Adipocyte (in vitro differentiated cells): ENCODE results near the gene CATSPERD.
"Not testable (repeated sequence)": the region's sequence is repeated elsewhere in the genome, so short reads cannot be mapped to it uniquely, and the experiment has no call there.

ENCODE experiments used
- DNase-seq: peaks from one replicate; pipeline ENCODE4 v3.0.0-alpha.2; 2015; ENCODE audit warnings: low read depth
- H3K27me3 ChIP-seq: replicated peaks from 2 replicates; pipeline ENCODE4 v1.7.0; 2013; ENCODE audit warnings: mild to moderate bottlenecking, low read length, moderate library complexity; ENCODE audit not compliant: control insufficient read depth, insufficient read depth
- H3K36me3 ChIP-seq: 2 replicates; pipeline ENCODE4 v1.7.0; 2013; ENCODE audit warnings: low read length, mild to moderate bottlenecking, moderate library complexity; ENCODE audit not compliant: control insufficient read depth, insufficient read depth, severe bottlenecking
- H3K4me1 ChIP-seq: 2 replicates; pipeline ENCODE4 v1.7.0; 2013; ENCODE audit warnings: mild to moderate bottlenecking, low read length, moderate library complexity; ENCODE audit not compliant: control insufficient read depth, insufficient read depth
- H3K4me3 ChIP-seq: 2 replicates; pipeline ENCODE4 v1.7.0; 2013; ENCODE audit warnings: mild to moderate bottlenecking, low read length, moderate library complexity
- H3K9ac ChIP-seq: 2 replicates; pipeline ENCODE4 v1.7.0; 2013; ENCODE audit warnings: mild to moderate bottlenecking, low read length, moderate library complexity
- H3K9me3 ChIP-seq: 2 replicates; pipeline ENCODE4 v1.7.0; 2013; ENCODE audit warnings: mild to moderate bottlenecking, low read length, moderate library complexity; ENCODE audit not compliant: control insufficient read depth

CATSPERD gene

DNA sequence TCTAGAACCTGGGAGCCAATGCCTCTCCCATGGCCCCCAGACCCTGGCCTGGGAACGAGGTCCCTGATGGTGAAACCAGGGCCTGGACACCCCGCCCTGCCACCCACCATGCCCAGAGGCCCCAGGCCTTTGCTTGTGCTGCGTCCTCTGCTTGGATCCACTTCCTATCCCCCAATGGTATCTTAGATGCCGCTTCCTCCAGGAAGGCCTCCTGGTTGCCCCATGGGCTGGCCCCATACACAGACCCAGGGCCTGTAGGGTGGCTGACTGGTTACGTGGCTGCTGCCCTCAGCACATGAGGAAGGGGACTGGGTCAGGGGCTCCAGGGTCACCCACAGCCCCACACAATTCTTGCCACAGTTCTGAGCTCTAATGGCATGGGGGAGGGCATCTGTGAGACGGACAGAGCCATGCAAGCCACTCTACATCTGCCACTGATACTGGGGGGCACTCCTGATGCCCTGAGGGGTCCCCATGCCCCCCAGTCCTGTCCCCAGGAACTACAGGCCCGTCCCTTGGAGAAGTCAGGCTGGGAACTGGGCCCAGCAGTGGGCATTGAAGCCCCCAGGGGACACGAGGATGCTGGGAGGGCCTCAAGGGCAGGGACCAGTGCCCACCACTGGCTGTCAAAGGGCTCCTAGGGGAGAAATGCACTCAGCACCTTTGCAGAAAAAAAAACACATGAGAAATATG lies 25.3 kb upstream of the CATSPERD start:
- DNase-seq: no peak
- H3K36me3 ChIP-seq: peaks cover 69% of the 10 kb centered on the region
- H3K9me3 ChIP-seq: no peaks in the 10 kb centered on the region
- H3K4me3 ChIP-seq: no peak overlapping the region
- H3K27me3 ChIP-seq: no peaks in the 10 kb centered on the region
- no peak overlapping the region for H3K9ac ChIP-seq
- peaks cover 9% of the 10 kb centered on the region for H3K4me1 ChIP-seq

GRCh38 chr19:5695649-5696195 lies 24.7 kb upstream of the CATSPERD start:
- peaks cover 75% of the 10 kb centered on the region for H3K36me3 ChIP-seq

DNA sequence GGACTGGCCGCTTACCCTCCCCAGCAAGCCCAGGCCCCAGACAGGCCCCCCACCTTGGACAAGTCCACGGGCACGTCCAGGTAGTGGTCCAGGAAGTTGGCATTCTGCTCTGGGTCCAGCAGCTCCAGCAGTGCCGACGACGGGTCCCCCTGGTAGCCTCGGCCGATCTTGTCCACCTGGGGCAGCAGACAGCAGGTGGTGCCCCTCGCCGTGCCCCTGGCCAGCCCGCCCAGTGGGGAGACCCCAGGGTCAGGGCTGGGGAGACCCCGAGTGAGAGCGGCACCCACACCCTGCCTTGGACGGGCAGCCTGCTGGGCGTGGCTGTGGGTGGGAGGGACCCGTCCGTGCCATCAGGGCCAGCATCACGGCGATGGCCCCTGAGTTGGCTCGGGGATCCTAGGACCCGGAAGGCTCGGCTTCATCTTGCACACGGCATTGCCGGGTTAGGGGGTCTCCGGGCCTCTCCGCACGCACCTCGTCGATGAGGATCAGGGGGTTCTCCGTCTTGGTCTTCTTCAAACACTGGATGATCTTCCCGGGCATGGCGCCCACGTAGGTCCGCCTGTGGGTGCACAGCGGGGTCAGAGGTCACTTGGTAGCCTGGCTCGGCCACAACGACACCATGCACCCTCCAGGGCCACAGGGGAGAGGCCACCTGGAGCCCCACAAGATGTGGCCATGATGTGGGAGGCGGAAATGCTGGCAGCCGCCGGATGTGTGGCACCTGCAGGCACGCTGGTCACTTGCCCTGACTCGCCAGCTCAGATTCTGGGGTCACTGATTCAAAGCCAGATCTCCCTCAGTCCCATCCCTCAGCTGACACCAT lies 24.0 kb upstream of the CATSPERD start:
- Histone ChIP-seq H3K27me3 (no peaks in the 10 kb centered on the region), H3K36me3 (peaks cover 77% of the 10 kb centered on the region)

More at GRCh38 chr19:5695649-5696195, 24.7 kb upstream of the CATSPERD start:
- Histone ChIP-seq H3K27me3 (no peaks in the 10 kb centered on the region), H3K4me3 (no peak overlapping the region), H3K9me3 (no peaks in the 10 kb centered on the region), H3K4me1 (peaks cover 9% of the 10 kb centered on the region), H3K9ac (no peak overlapping the region)
- DNase-seq: no peak

GRCh38 chr19:5697022-5697889 lies 23.2 kb upstream of the CATSPERD start:
- DNase-seq: no peak
- no peak overlapping the region for H3K4me3 ChIP-seq
- no peaks in the 10 kb centered on the region for H3K27me3 ChIP-seq
- no peaks in the 10 kb centered on the region for H3K9me3 ChIP-seq
- peaks cover 70% of the 10 kb centered on the region for H3K36me3 ChIP-seq
- H3K4me1 ChIP-seq: peaks cover 3% of the 10 kb centered on the region
- H3K9ac ChIP-seq: no peak overlapping the region

More for the DNA sequence above, 24.0 kb upstream of the CATSPERD start:
- Histone ChIP-seq H3K9me3 (no peaks in the 10 kb centered on the region), H3K9ac (no peak overlapping the region), H3K4me1 (peaks cover 9% of the 10 kb centered on the region), H3K4me3 (no peak overlapping the region)
- no peak for DNase-seq

DNA sequence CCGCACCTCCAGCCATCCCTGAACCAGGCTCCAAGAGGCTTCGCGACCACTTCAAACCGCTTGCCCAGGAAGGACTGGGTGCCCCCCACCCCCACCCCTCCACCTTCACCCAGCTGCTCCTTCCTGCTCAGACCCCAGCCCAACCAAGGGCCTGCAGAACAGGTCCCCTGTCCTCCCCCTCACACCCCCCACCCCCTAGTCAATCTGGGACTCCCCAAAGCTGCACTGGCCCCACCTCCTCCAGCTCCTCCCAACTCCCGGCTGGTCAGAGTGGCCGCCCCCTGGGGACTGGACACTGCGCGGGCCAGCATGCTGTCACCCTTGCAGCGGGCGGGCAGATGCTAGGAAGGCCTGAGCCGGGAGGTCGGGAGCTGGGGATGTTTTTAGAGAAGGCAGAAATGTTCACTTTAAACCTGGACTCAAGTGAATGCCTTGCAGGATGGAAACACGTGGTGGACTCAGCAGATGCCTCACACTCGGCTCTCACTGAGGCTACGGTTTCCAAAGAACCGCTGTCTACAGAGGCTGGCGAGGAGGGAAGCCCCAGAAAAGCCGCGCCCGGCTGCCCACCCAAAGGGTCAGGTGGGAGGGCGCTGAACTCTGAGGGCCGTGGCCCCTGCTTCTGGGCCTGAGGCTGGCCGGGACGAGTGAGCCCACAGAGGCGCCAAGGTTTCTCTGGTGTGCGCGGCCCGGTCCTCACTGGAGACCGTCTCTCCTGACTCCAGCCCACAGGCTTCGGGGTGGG lies 22.4 kb upstream of the CATSPERD start:
- no peak for DNase-seq
- H3K36me3 ChIP-seq: peaks cover 62% of the 10 kb centered on the region
- H3K9ac ChIP-seq: no peak overlapping the region
- H3K4me1 ChIP-seq: no peaks in the 10 kb centered on the region
- no peak overlapping the region for H3K4me3 ChIP-seq
- no peaks in the 10 kb centered on the region for H3K27me3 ChIP-seq
- H3K9me3 ChIP-seq: no peaks in the 10 kb centered on the region

DNA sequence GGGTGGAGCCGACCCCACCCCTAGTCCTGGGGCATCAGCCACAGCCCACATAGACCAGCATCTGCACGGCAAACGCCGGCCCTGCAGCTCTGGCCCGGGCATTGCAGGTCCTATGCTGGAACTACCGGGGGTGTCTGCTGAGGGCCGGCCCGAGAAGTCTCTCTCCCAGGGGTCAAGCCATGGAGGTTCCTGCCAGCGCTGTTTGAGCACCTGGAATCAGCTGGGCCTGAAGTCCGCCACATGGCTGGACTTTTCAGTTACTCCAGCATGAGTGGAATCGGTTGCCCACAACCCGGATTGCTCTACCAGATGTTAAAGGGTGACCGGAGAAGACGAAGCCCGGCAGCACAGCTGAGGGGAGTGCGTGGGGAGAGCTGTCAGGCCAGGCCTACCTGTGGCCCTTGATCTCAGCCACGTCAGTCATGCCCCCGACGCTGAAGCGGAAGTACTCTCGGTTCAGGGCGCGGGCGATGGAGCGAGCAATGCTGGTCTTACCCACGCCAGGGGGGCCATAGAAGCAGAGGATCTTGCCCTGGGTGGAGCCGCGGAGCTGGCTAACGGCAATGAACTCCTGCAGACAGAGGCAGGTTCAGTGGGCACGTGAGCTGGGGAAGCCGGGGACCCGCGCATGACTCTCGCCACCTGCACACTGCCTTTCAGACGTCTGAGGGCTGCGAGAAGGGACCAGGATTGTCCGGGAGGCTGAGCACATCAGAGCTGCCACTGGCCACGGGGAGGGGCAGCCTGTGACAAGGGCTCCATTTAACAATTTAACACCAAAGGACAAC lies 21.6 kb upstream of the CATSPERD start:
- Histone ChIP-seq H3K27me3 (no peaks in the 10 kb centered on the region), H3K9ac (no peak overlapping the region), H3K4me3 (no peak overlapping the region), H3K9me3 (no peaks in the 10 kb centered on the region), H3K4me1 (no peaks in the 10 kb centered on the region), H3K36me3 (peaks cover 62% of the 10 kb centered on the region)
- no peak for DNase-seq

DNA sequence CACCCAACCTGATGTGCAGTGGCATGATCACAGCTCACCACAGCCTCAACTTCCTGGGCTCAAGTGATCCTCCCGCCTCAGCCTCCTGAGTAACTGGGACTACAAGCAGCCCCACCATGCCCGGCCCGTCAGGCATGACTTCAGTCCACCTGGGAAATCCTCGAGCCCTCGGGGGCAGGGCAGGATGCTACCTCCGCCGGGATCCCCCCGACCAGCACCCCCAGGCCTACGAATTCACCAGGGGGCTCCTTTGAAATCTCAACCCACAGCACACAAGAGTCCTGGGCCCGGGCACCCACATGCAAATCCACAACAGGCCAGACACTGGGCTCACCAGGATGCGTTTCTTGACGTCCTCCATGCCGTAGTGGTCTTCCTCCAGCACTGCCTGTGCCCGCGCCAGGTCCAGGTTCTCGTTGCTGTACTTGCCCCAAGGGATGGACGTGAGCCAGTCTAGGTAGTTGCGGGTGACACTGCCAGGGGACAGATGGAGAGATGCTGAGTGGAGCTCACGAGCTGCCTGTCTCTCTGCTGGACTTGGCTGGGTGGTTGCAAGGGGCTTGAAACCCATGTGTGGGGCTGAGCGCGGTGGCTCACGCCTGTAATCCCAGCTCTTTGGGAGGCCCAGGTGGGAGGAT lies 19.9 kb upstream of the CATSPERD start:
- no peaks in the 10 kb centered on the region for H3K4me1 ChIP-seq
- H3K27me3 ChIP-seq: no peaks in the 10 kb centered on the region
- DNase-seq: no peak
- no peak overlapping the region for H3K4me3 ChIP-seq
- no peaks in the 10 kb centered on the region for H3K9me3 ChIP-seq
- H3K36me3 ChIP-seq: peaks cover 62% of the 10 kb centered on the region
- H3K9ac ChIP-seq: no peak overlapping the region

DNA sequence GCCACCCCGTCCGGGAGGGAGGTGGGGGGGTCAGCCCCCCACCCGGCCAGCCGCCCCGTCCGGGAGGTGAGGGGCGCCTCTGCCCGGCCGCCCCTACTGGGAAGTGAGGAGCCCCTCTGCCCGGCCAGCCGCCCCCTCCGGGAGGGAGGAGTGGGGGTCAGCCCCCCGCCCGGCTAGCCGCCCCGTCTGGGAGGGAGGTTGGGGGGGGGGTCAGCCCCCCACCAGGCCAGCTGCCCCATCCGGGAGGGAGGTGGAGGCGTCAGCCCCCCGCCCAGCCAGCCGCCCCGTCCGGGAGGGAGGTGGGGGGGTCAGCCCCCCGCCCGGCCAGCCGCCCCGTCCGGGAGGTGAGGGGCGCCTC lies 18.4 kb upstream of the CATSPERD start:
- H3K27me3 ChIP-seq: not testable (repeated sequence)

DNA sequence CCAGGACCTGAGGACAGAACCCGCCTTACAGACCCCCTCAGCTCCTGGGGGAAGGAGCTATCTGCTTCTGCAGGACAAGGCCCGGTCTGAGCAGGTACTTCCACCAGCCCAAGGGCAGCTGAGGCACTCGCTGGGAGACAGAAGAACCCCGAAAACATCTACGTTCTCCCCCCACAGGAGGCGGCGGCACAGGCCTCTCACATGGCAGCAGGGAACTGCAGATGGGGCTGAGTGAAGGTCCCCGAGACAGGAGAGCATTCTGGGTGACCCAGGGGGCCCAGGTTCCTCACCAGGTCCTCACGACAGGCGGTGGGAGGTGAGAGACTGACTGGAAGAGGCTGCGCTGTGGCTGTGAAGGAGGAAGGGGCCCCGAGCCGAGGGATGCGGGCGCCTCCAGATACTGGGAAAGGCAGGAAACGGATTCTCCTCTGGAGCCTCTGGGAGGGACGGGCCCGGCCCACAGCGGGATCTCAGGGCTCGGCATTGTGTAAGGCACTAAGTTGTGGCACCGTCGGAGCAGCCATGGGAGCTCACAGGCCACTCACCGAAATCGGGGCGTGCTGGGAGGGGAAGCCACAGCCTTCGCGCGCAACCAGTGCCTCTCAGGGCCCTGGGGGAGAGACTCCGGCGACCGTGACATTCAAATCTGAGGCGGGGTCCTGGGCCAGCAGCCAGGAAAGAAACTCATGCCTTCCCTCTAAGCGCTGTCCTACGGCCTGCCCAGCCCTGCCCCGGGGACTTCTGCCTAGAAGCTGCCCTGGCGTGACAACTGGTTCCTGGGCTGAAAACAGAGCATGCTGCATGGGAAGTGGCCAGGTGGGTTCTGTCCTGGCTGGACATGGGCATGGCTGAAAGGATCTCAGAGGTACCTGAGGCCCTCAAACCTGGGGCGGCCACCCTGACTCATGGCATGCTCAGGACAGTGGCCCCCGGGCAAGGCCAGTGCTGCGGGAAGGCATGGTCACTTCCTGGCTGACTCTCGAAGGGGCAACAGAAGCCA lies 16.3 kb upstream of the CATSPERD start:
- no peaks in the 10 kb centered on the region for H3K27me3 ChIP-seq
- H3K9me3 ChIP-seq: no peaks in the 10 kb centered on the region
- H3K4me3 ChIP-seq: no peak overlapping the region
- peaks cover 65% of the 10 kb centered on the region for H3K36me3 ChIP-seq
- no peak overlapping the region for H3K9ac ChIP-seq
- no peaks in the 10 kb centered on the region for H3K4me1 ChIP-seq
- DNase-seq: no peak

More for the DNA sequence above, 18.4 kb upstream of the CATSPERD start:
- not testable (repeated sequence) for H3K4me3 ChIP-seq, DNase-seq, H3K9me3 ChIP-seq, H3K4me1 ChIP-seq, H3K9ac ChIP-seq
- H3K36me3 ChIP-seq: peaks cover 62% of the 10 kb centered on the region
